OCI-LY1 (cell line): ENCODE results near the gene STK17A.

Experiments
- CTCF ChIP-seq: fragments of 200-600 bp; sonication (generic), shearing (Covaris generic); IDR thresholded peaks from 2 replicates; pipeline ENCODE4 v1.5.1; 2017; ENCODE audit warnings: mild to moderate bottlenecking, antibody characterized with exemption, low read length, moderate library complexity, mixed read lengths
- EZH2 ChIP-seq: fragments of 200-600 bp; sonication (generic), shearing (Covaris generic); IDR thresholded peaks from 2 replicates; pipeline ENCODE4 v1.8.0; 2017; ENCODE audit warnings: borderline replicate concordance, mixed run types, mild to moderate bottlenecking, antibody characterized with exemption, low read length, moderate library complexity, mixed read lengths

- TF ChIP-seq CTCF: no peak
- TF ChIP-seq EZH2: no peak
Measured at GRCh38 chr7:43664681-43665080, 81.8 kb downstream of the STK17A start.
